Measurements from ENCODE around the gene CFAP299.

DNA sequence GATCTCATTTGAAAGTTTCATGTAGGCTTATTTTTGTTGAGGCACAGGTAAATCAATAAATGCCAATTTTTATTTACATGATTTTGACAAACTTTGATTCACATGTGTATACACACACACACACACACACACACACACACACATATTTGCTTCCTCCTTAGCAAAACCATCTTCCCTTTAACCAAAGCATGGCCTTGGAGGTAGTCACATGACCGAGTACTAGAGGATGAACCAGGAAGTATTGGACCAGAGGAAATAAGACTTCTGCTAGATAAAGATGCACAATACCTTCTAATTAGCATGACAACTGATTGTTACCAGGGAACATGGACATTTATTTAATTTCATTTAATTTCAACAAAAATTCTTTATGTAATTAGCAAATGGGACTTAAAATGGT is 23.4 kb upstream of the CFAP299 start:
- TF ChIP-seq, protein P1, sequence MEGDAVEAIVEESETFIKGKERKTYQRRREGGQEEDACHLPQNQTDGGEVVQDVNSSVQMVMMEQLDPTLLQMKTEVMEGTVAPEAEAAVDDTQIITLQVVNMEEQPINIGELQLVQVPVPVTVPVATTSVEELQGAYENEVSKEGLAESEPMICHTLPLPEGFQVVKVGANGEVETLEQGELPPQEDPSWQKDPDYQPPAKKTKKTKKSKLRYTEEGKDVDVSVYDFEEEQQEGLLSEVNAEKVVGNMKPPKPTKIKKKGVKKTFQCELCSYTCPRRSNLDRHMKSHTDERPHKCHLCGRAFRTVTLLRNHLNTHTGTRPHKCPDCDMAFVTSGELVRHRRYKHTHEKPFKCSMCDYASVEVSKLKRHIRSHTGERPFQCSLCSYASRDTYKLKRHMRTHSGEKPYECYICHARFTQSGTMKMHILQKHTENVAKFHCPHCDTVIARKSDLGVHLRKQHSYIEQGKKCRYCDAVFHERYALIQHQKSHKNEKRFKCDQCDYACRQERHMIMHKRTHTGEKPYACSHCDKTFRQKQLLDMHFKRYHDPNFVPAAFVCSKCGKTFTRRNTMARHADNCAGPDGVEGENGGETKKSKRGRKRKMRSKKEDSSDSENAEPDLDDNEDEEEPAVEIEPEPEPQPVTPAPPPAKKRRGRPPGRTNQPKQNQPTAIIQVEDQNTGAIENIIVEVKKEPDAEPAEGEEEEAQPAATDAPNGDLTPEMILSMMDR (IDR thresholded peaks at IDR 0.05) = no peak
- no peak for TF ChIP-seq POLR2A (IDR thresholded peaks at IDR 0.05)

Measured in Peyer's patch (tissue), 4 donors.